ENCODE data around the gene PSMG3.

PSMG3 gene

DNA sequence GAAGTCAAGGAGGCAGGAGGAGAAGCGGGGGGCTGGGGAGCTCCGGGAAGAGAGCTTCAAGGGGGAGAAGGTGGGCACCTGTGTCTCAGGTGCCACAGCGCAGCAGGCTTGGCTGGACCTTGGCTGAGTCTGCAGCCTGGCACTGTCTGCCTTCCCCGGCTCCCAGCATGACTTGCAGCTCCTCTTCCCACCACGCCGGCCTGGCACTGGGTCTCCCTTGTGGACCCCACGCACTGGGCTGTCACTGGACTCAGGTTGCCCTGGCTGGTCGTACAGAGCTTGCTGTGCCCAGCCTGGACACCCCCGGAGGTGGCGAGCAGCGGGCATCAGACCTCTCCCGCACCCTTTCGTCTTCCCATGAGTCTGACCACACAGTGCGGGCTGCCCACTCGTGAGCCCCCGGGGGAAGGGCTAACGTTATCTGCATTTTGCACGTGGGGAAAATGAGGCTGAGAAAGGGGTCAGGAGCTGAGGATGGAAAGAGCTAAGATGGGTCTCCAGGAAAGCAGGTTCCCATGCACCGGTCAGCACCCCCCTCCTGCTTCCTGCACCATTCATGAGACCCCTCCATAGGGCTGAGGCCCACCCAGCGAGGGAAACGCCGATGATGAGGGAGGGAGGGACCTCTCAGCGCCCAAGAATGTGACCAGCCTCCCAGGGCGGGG, 40.3 kb upstream of the PSMG3 start:
- POLR2A ChIA-PET, result no interaction called here
- TF ChIP-seq FOXA1 (IDR thresholded peaks at IDR 0.05) (no peak), SUZ12 (IDR thresholded peaks at IDR 0.05) (no peak), ZNF384 (IDR thresholded peaks at IDR 0.05) (no peak)
- no peak for DNase-seq (ENCODE audit: extremely low spot score)
- CTCF ChIA-PET, result interaction anchor here (0.6 to 1.1 kb wide), 2 partner anchors 12 to 27 kb away, joined by 3 read pairs; no protein-coding TSS in a partner anchor

DNA sequence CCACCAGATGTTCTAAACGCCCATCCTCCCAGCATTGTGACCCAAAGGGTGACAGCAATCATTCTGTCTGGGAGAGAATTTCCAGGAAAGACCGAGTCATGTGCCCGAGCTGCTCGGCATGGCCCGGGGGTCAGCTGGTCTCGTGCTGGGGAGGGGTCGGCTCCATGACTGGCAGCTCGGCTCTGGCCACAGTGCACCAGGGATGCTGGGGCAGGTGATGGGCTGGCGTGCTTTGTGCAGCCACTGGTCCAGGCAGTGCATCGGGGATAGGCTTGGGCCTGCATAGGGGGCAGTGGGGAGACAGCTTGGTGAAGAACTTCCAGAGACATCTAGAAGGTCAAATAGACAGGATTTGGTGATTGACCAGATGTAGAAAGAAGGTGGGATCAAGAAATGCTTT, 39.2 kb upstream of the PSMG3 start:
- ChIA-PET POLR2A (no interaction called here), CTCF (interaction anchor here (0.6 kb wide), 1 partner anchor 1103 kb away, joined by 3 read pairs; no protein-coding TSS in a partner anchor)
- DNase-seq (ENCODE audit: extremely low spot score), result no peak
- TF ChIP-seq HDGF (IDR thresholded peaks at IDR 0.05; ENCODE audit: borderline replicate concordance) (no peak), NFRKB (IDR thresholded peaks at IDR 0.05) (no peak), FOXK2 (IDR thresholded peaks at IDR 0.05) (no peak), BHLHE40 (IDR thresholded peaks at IDR 0.05; ENCODE audit: borderline replicate concordance) (no peak)
- TF ChIP-seq, protein P1, sequence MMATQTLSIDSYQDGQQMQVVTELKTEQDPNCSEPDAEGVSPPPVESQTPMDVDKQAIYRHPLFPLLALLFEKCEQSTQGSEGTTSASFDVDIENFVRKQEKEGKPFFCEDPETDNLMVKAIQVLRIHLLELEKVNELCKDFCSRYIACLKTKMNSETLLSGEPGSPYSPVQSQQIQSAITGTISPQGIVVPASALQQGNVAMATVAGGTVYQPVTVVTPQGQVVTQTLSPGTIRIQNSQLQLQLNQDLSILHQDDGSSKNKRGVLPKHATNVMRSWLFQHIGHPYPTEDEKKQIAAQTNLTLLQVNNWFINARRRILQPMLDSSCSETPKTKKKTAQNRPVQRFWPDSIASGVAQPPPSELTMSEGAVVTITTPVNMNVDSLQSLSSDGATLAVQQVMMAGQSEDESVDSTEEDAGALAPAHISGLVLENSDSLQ (IDR thresholded peaks at IDR 0.05), result no peak

DNA sequence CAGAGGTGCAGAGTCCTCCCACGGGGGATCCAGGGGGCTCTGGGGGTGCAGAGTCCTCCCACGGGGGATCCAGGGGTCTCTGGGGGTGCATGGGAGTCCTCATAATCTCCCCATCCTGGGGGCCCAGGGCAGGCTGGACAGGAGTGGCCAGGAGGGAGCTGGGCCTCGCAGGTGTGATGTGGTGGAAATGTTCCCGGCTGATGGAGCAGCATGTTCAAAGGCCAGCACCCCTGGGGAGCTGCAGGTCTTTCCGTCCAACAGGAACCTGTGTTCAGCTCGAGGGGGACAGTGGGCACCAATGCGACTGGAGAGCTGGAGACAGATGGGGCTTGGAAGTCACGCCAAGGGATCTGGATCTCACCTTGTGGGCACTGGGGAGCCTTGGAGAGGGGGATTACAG, 38.5 kb upstream of the PSMG3 start:
- POLR2A ChIA-PET, result no interaction called here

DNA sequence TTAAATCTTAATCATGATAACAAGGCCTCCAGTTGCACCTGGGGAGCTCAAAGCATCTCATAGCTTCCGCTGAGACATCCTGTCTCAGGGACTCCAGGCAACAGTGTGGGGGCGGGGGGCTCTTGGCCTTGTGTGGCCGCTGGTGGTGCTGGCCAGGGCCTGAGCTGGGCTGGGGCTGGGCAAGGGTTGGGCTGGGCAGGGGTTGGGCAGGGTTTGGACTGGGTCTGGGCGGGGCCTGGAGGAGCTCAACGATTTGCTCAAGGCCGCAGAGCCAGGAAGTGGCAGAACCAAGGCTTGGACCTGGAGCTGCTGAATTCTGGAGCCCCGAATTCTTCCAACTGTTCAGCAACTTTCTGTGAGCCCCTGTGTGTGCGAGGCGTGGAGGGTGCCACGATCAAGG, 37.9 kb upstream of the PSMG3 start:
- CTCF ChIA-PET, result no interaction called here
- no peak for DNase-seq (ENCODE audit: extremely low spot score)
- TF ChIP-seq TARDBP (IDR thresholded peaks at IDR 0.05) (no peak), ZNF384 (IDR thresholded peaks at IDR 0.05) (no peak), FOXK2 (IDR thresholded peaks at IDR 0.05) (no peak), SUZ12 (IDR thresholded peaks at IDR 0.05) (no peak), SP1 (IDR thresholded peaks at IDR 0.05) (no peak), ELF4 (IDR thresholded peaks at IDR 0.05) (no peak), CTBP1 (IDR thresholded peaks at IDR 0.05; ENCODE audit: borderline replicate concordance) (no peak), L3MBTL2 (conservative IDR thresholded peaks at IDR 0.05) (no peak)
- POLR2A ChIA-PET, result no interaction called here

More for the DNA sequence above, 38.5 kb upstream of the PSMG3 start:
- DNase-seq (ENCODE audit: extremely low spot score), result no peak
- CTCF ChIA-PET, result interaction anchor here (0.6 kb wide), 1 partner anchor 1104 kb away, joined by 3 read pairs; no protein-coding TSS in a partner anchor
- TF ChIP-seq ELF4 (IDR thresholded peaks at IDR 0.05) (no peak), NFRKB (IDR thresholded peaks at IDR 0.05) (no peak), FOXK2 (IDR thresholded peaks at IDR 0.05) (no peak), LEF1 (IDR thresholded peaks at IDR 0.05; ENCODE audit: borderline replicate concordance) (no peak), SUZ12 (IDR thresholded peaks at IDR 0.05) (no peak), FOXA1 (IDR thresholded peaks at IDR 0.05) (no peak), SP1 (IDR thresholded peaks at IDR 0.05) (no peak), CTBP1 (IDR thresholded peaks at IDR 0.05; ENCODE audit: borderline replicate concordance) (no peak), TARDBP (IDR thresholded peaks at IDR 0.05) (no peak), ARNT (IDR thresholded peaks at IDR 0.05) (no peak), HDGF (IDR thresholded peaks at IDR 0.05; ENCODE audit: borderline replicate concordance) (no peak), ZNF384 (IDR thresholded peaks at IDR 0.05) (no peak)

DNA sequence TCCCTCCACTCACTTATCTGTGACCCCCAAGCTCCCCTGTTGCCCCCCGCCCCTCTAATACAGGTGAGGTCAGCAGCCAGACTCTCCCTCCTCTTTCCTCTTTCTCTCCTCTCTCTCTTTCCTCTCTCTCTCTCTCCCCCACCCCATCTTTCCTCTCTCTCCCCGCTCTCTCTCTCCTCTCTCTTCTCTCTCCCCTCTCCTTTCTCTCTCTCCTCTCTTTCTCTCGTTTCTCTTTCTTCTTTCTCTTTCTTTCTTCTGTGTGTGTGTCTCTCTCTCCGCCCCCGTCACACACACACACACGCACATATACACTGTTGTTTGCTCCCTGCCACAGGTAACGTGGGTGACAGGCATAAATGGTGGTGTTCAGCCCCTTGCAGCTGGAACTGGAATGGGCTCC, 37.2 kb upstream of the PSMG3 start:
- DNase-seq (ENCODE audit: extremely low spot score), result no peak
- ChIA-PET CTCF (no interaction called here), POLR2A (no interaction called here)
- no peak for TF ChIP-seq CTBP1 (IDR thresholded peaks at IDR 0.05; ENCODE audit: borderline replicate concordance)
- TF ChIP-seq SP1 (IDR thresholded peaks at IDR 0.05), result no peak
- TF ChIP-seq FOXM1 (IDR thresholded peaks at IDR 0.05; ENCODE audit: borderline replicate concordance), result no peak
- TF ChIP-seq TARDBP (IDR thresholded peaks at IDR 0.05), result no peak
- TF ChIP-seq FOXK2 (IDR thresholded peaks at IDR 0.05), result no peak
- TF ChIP-seq ARNT (IDR thresholded peaks at IDR 0.05), result no peak
- TF ChIP-seq ELF4 (IDR thresholded peaks at IDR 0.05), result no peak
- TF ChIP-seq L3MBTL2 (conservative IDR thresholded peaks at IDR 0.05), result no peak
- TF ChIP-seq ZNF384 (IDR thresholded peaks at IDR 0.05), result no peak
- no peak for TF ChIP-seq NFRKB (IDR thresholded peaks at IDR 0.05)
- no peak for TF ChIP-seq FOXA1 (IDR thresholded peaks at IDR 0.05)
- no peak for TF ChIP-seq BHLHE40 (IDR thresholded peaks at IDR 0.05; ENCODE audit: borderline replicate concordance)
- no peak for TF ChIP-seq SUZ12 (IDR thresholded peaks at IDR 0.05)
- no peak for TF ChIP-seq LEF1 (IDR thresholded peaks at IDR 0.05; ENCODE audit: borderline replicate concordance)
- no peak for TF ChIP-seq HDGF (IDR thresholded peaks at IDR 0.05; ENCODE audit: borderline replicate concordance)
- TF ChIP-seq, protein P1 (IDR thresholded peaks at IDR 0.05), result no peak

DNA sequence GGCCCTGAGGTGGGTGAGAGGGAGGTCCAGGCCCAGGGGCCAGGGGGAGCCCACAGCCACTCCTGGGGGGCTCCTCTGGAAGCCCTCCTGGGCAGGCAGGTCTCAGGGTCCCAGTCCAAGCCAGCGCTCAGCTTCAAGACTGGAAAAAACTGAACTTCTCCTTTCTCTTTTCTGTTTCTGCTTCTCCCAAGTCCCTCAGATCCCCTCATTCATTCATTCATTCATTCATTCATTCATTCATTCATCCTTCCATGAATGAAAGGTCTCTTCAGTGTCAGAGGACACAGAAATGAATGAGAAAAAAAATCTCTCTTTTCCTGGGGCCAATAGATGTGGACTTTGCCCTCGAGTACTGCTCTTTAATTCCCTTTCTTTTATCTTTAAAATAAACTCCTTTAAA, 34.6 kb upstream of the PSMG3 start:
- CTCF ChIA-PET, result interaction anchor here (0.9 kb wide), 1 partner anchor 21 kb away, joined by 3 read pairs; no protein-coding TSS in a partner anchor
- no peak for TF ChIP-seq L3MBTL2 (conservative IDR thresholded peaks at IDR 0.05)
- no peak for TF ChIP-seq LEF1 (IDR thresholded peaks at IDR 0.05; ENCODE audit: borderline replicate concordance)
- no peak for TF ChIP-seq FOXK2 (IDR thresholded peaks at IDR 0.05)
- TF ChIP-seq CTBP1 (IDR thresholded peaks at IDR 0.05; ENCODE audit: borderline replicate concordance), result no peak
- no peak for TF ChIP-seq ZNF384 (IDR thresholded peaks at IDR 0.05)
- TF ChIP-seq TARDBP (IDR thresholded peaks at IDR 0.05), result no peak
- TF ChIP-seq ELF4 (IDR thresholded peaks at IDR 0.05), result no peak
- no peak for TF ChIP-seq SUZ12 (IDR thresholded peaks at IDR 0.05)
- no peak for TF ChIP-seq FOXA1 (IDR thresholded peaks at IDR 0.05)
- no peak for TF ChIP-seq SP1 (IDR thresholded peaks at IDR 0.05)
- no peak for TF ChIP-seq ARNT (IDR thresholded peaks at IDR 0.05)
- no peak for TF ChIP-seq BHLHE40 (IDR thresholded peaks at IDR 0.05; ENCODE audit: borderline replicate concordance)
- no peak for TF ChIP-seq FOXM1 (IDR thresholded peaks at IDR 0.05; ENCODE audit: borderline replicate concordance)
- POLR2A ChIA-PET, result no interaction called here
- no peak for DNase-seq (ENCODE audit: extremely low spot score)

Measured in HEK293T (cell line).